Measurements from ENCODE around the gene LLGL2.

GRCh38 chr17:75486151-75486550 lies 39.3 kb upstream of the LLGL2 start:
- no peak for TF ChIP-seq CTCF (IDR thresholded peaks at IDR 0.05)
- TF ChIP-seq ZFX (IDR thresholded peaks at IDR 0.05; ENCODE audit: borderline replicate concordance): no peak

Measured in 22Rv1 (cell line).